Spleen (tissue), 11 donors: ENCODE data around the gene NFAT5. TPM values are rescaled to one million over a fixed set of nuclear protein-coding genes. Genes with fewer than 3 reads are reported as not detected.

Experiments used
- DNase-seq: peaks from one replicate; pipeline ENCODE4 v3.0.0-alpha.2; 2020
- H3K27ac ChIP-seq, 8 donors: fragments of 200-600 bp; sonication (generic) in 7 of 8; 1 replicate in 4 of 8; 2 replicates in 4 of 8; pipeline versions ENCODE4 v1.5.0 to v1.8.0; 2016 to 2021; ENCODE audit warnings: inconsistent platforms in 4 of 8, mild to moderate bottlenecking in 4 of 8, moderate library complexity in 1 of 8
- H3K27me3 ChIP-seq, 7 donors: fragments of 200-600 bp; sonication (generic) in 6 of 7; replicated peaks in 1 of 7; 1 replicate in 4 of 7; 2 replicates in 3 of 7; pipeline versions ENCODE4 v1.5.0 to v1.8.0; 2016 to 2021; ENCODE audit warnings: inconsistent platforms in 3 of 7, mild to moderate bottlenecking in 1 of 7
- H3K36me3 ChIP-seq, 6 donors: fragments of 200-600 bp; sonication (generic) in 5 of 6; 1 replicate in 4 of 6; 2 replicates in 2 of 6; pipeline versions ENCODE4 v1.5.0 to v1.8.0; 2016 to 2021; ENCODE audit warnings: inconsistent platforms in 2 of 6
- H3K4me1 ChIP-seq, 6 donors: fragments of 200-600 bp; sonication (generic) in 5 of 6; 1 replicate in 3 of 6; 2 replicates in 3 of 6; pipeline versions ENCODE4 v1.5.0 to v1.8.0; 2016 to 2021; ENCODE audit warnings: inconsistent platforms in 3 of 6
- H3K4me3 ChIP-seq, 8 donors: fragments of 200-600 bp; sonication (generic) in 7 of 8; 1 replicate in 4 of 8; 2 replicates in 4 of 8; pipeline versions ENCODE4 v1.5.0 to v1.8.0; 2016 to 2021; ENCODE audit warnings: inconsistent platforms in 4 of 8, mild to moderate bottlenecking in 4 of 8, moderate library complexity in 2 of 8
- H3K9me3 ChIP-seq, 8 donors: fragments of 200-600 bp; sonication (generic) in 7 of 8; 1 replicate in 4 of 8; 2 replicates in 4 of 8; pipeline versions ENCODE4 v1.5.0 to v1.8.0; 2016 to 2021; ENCODE audit warnings: inconsistent platforms in 4 of 8
- CTCF ChIP-seq, 11 experiments: fragments of 200-600 bp in 7 of 11; fragments of 450-650 bp in 4 of 11; sonication (generic) in 4 of 11; IDR thresholded peaks in 8 of 11; conservative IDR thresholded peaks in 3 of 11; 1 replicate in 7 of 11; 2 replicates in 4 of 11; pipeline versions ENCODE4 v1.4.0 to v1.8.0; 2016 to 2021; ENCODE audit warnings: antibody characterized with exemption in 11 of 11, inconsistent platforms in 4 of 11, mild to moderate bottlenecking in 1 of 11
- POLR2A ChIP-seq, 3 donors: fragments of 450-650 bp; IDR thresholded peaks; one replicate each; pipeline ENCODE4 v1.5.1; 2017; ENCODE audit warnings: antibody characterized with exemption in 3 of 3, mild to moderate bottlenecking in 1 of 3
- POLR2AphosphoS5 ChIP-seq, 3 donors: sonication (generic); formaldehyde crosslinking; IDR thresholded peaks; one replicate each; pipeline ENCODE4 v1.5.1; 2017; ENCODE audit warnings: antibody characterized with exemption in 3 of 3
- WGBS, 5 donors: extraction: QIAGEN DNeasy Blood & Tissue Kit in 3 of 5; methylation state at CpG; one replicate each; pipeline versions ENCODE4 v1.1.5 to v1.1.7; 2013 to 2018; 5-methylcytosine and 5-hydroxymethylcytosine counted together
- intact Hi-C: fragments of 100-400 bp; cut with DNase I; formaldehyde crosslinking; loops from one replicate; pipeline ENCODE4 v1.15.0; 2023; ENCODE audit warnings: low total_unique reads
- polyA plus RNA-seq, 3 donors: library from polyadenylated mRNA; stranded (reverse); fragments of 200-250 nt; gene quantifications; one replicate each; pipeline ENCODE4 v1.2.1, GENCODE V29; 2013
- total RNA-seq, 7 donors: library from RNA; depleted of rRNA in 3 of 7; stranded (reverse); fragments of >200 nt in 3 of 7; fragmentation: NEBNext Ultra II Directional in 4 of 7; extraction: Animal tissue kit (Norgen Biotek cat#: 25700) in 4 of 7; gene quantifications; one replicate each; pipeline versions ENCODE4 v1.1.0 to v1.2.1, GENCODE V29; 2016 to 2021
- donor health status: healthy with polysubstance abuse.
- donor health status: DM: no; HTN: no; CAD: no; lungs with moderate emphysema.
- donor health status: DM: no; HTN: no; CAD: no.
- donor health status: Bipolar disorder and iron deficiency.
- donor health status: healthy.
- donor health status: DM: no; HTN: no; CAD: no.
- donor health status: DM: yes; HTN: yes; CAD: no.

The NFAT5 gene
- total and polyA plus RNA-seq, 10 donors: 0.79 to 96.8 (median 54.5) TPM

- peak overlapping the region in 7 of 8 donors; percentile 59 to 92 (median 87) for H3K4me3 ChIP-seq
- no peaks in the 10 kb centered on the region for H3K9me3 ChIP-seq
- H3K27me3 ChIP-seq: no peaks in the 10 kb centered on the region
- H3K27ac ChIP-seq: peak overlapping the region; percentile 93 to 99 (median 98)
- H3K4me1 ChIP-seq: peaks cover 19 to 48% (median 42%) of the 10 kb centered on the region in 6 donors
- no peak for DNase-seq
- no peaks in the 10 kb centered on the region for H3K36me3 ChIP-seq
- intact Hi-C loops: loop anchor here (10.0 kb wide), 2 partner anchors 139 to 169 kb away; partner anchors contain the start of gene CYB5B
- no peak for TF ChIP-seq POLR2AphosphoS5 (IDR thresholded peaks at IDR 0.05)
- no peak for TF ChIP-seq CTCF (IDR thresholded peaks at IDR 0.05 in 8 of 11, conservative IDR thresholded peaks at IDR 0.05 in 3 of 11)
- no peak for TF ChIP-seq POLR2A (IDR thresholded peaks at IDR 0.05)
- WGBS, 5 donors: 32 to 41% (median 36%) methylated on average over 13 of the region's 13 CpGs
Measured at GRCh38 chr16:69563605-69564580, 1.9 kb upstream of the NFAT5 start.

- peak overlapping the region; percentile 93 to 99 (median 98) for H3K27ac ChIP-seq
- no peak for TF ChIP-seq POLR2AphosphoS5 (IDR thresholded peaks at IDR 0.05)
- TF ChIP-seq CTCF (IDR thresholded peaks at IDR 0.05 in 8 of 11, conservative IDR thresholded peaks at IDR 0.05 in 3 of 11): peak in 1 of 11 experiments; percentile 10
- H3K36me3 ChIP-seq: no peaks in the 10 kb centered on the region
- H3K27me3 ChIP-seq: no peaks in the 10 kb centered on the region
- H3K9me3 ChIP-seq: no peaks in the 10 kb centered on the region
- H3K4me1 ChIP-seq: peaks cover 31 to 60% (median 53%) of the 10 kb centered on the region in 6 donors
- no peak for DNase-seq
- peak overlapping the region; percentile 59 to 92 (median 84) for H3K4me3 ChIP-seq
- 0 to 2% (median 1%) methylated on average over 25 to 31 of the region's 31 CpGs for WGBS, 5 donors
- intact Hi-C loops: loop anchor here (10.0 kb wide), 2 partner anchors 140 to 170 kb away; partner anchors contain the start of gene CYB5B
Measured at GRCh38 chr16:69564845-69565670, 708 bp upstream of the NFAT5 start.

DNA sequence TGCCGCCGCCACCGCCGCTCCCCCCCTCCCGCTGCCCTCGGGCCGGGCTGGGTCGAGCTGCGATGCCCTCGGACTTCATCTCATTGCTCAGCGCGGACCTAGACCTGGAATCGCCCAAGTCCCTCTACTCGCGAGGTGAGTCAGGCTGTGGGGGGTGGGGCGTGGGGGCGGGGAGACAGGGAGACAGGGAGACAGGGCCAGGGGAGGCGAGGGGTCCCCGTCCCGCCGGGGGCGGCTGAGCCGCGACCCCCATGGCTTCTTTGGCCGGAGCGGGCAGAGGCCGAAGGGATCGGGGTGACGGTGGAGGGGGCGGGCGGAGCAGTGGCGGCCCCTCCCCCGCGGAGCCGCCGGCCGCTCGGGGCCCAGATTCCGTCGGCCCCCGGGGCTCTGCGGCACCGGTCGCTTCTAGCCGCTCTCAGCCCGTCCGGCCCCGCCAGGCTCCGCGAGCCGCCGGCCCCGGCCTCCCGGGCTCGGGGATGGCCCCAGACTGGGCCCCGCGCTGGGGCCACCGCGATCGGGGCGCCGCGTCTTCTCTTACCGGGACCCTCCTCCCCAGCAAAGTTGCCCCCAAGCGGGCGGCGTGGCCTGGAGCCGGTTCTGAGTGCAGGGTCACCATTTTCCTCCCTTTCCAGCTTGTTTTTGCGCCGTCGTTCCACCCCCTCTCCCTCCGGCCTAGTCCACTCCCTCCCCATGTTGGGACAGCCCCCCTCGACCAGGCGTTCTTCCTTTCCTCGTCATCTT, 644 bp downstream of the NFAT5 start:
- peaks cover 31 to 73% (median 60%) of the 10 kb centered on the region in 6 donors for H3K4me1 ChIP-seq
- DNase-seq: peak; percentile 90
- intact Hi-C loops: loop anchor here (10.0 kb wide), 2 partner anchors 142 to 172 kb away; partner anchors contain the start of gene CYB5B

More for the DNA sequence above, 644 bp downstream of the NFAT5 start:
- TF ChIP-seq POLR2AphosphoS5 (IDR thresholded peaks at IDR 0.05): peak in 1 of 3 donors; percentile 41
- TF ChIP-seq POLR2A (IDR thresholded peaks at IDR 0.05): no peak
- Histone ChIP-seq H3K27ac (peak overlapping the region; percentile 93 to 99 (median 98)), H3K4me3 (peak overlapping the region; percentile 59 to 92 (median 84)), H3K36me3 (no peaks in the 10 kb centered on the region), H3K27me3 (no peaks in the 10 kb centered on the region), H3K9me3 (no peaks in the 10 kb centered on the region)
- WGBS, 5 donors: 0 to 2% (median 1%) methylated on average over 12 to 75 of the region's 75 CpGs
